ENCODE measurements around the gene PTGDS.

The PTGDS gene

GRCh38 chr9:137007108-137007815 lies 30.0 kb downstream of the PTGDS start:
- no peak for TF ChIP-seq CTCF (conservative IDR thresholded peaks at IDR 0.05; ENCODE audit: low read depth, low read length)
- no peak overlapping the region for H3K4me3 ChIP-seq (ENCODE audit: low read length)
- DNase-seq (ENCODE audit: low read depth): no peak

- no peak for DNase-seq (ENCODE audit: low read depth)
- no peak overlapping the region for H3K4me3 ChIP-seq (ENCODE audit: low read length)
- no peak for TF ChIP-seq CTCF (conservative IDR thresholded peaks at IDR 0.05; ENCODE audit: low read depth, low read length)
Measured at GRCh38 chr9:137007816-137008270, 30.5 kb downstream of the PTGDS start.

DNA sequence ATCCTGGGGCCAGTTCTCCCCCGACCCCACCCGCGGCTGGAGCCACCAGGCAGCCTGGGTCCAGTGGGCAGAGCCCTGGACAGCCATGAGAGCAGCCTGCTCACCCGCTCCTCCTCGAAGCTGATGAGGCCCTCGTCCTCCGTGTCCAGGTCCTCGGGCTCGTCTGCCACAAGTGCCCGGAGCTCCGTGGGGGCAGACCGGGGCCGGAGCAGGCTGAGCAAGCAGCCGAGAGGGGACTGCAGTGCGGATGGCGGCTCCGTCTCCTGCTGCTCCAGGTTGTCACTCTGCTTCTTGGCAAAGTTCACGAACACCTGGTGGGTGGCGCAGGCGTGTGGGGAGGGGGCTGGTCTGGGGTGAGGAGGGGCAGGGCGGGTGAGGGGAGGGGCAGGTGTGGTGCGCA lies 31.0 kb downstream of the PTGDS start:
- no peak for TF ChIP-seq CTCF (conservative IDR thresholded peaks at IDR 0.05; ENCODE audit: low read depth, low read length)
- no peak for DNase-seq (ENCODE audit: low read depth)
- no peak overlapping the region for H3K4me3 ChIP-seq (ENCODE audit: low read length)

- no peak for DNase-seq (ENCODE audit: low read depth)
- TF ChIP-seq CTCF (conservative IDR thresholded peaks at IDR 0.05; ENCODE audit: low read depth, low read length): no peak
- H3K4me3 ChIP-seq (ENCODE audit: low read length): no peak overlapping the region
Measured at GRCh38 chr9:137009217-137009616, 31.9 kb downstream of the PTGDS start.

DNA sequence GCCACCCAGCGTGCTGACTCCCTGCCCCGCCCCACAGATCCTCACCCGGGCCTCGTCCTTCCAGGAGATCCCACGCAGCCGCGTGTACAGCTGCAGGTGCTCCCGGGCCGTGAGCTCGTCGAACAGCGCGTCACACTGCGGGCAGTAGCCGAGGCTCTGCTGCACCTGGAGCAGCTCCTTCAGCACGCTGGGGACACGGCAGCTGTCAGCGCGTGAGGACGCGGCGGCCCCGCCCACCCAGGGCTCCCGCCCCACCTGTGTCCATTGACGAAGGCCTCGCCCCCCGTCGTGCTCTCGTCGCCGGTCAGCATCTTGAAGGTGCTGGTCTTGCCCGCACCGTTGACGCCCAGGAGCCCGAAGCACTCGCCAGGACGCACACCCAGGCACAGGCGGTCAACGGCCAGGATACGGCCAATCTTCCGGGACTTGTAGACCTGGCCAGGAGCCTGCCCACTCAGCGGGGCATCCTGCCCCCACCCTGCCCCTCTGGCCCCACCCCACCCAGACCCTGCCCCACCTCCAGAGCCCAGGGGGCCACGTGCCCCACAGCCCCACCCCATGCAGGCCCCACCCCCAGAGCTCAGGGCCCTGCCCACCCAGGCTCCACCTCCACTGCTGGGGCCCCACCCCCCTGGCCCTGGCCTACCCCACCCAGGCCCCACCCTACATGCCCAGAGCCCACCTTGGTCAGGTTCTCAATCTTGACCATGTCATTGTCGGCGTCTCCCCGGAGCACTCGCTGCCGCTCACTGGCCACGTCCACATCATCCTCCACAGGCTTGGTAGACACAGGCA lies 32.8 kb downstream of the PTGDS start:
- TF ChIP-seq CTCF (conservative IDR thresholded peaks at IDR 0.05; ENCODE audit: low read depth, low read length): no peak
- H3K4me3 ChIP-seq (ENCODE audit: low read length): no peak overlapping the region
- DNase-seq (ENCODE audit: low read depth): no peak

GRCh38 chr9:137011156-137011555 lies 33.9 kb downstream of the PTGDS start:
- no peak for DNase-seq (ENCODE audit: low read depth)
- no peak overlapping the region for H3K4me3 ChIP-seq (ENCODE audit: low read length)
- TF ChIP-seq CTCF (conservative IDR thresholded peaks at IDR 0.05; ENCODE audit: low read depth, low read length): no peak

All from retinal pigment epithelial cell (primary cell).